ENCODE measurements around the gene C22orf39.

The C22orf39 gene

DNA sequence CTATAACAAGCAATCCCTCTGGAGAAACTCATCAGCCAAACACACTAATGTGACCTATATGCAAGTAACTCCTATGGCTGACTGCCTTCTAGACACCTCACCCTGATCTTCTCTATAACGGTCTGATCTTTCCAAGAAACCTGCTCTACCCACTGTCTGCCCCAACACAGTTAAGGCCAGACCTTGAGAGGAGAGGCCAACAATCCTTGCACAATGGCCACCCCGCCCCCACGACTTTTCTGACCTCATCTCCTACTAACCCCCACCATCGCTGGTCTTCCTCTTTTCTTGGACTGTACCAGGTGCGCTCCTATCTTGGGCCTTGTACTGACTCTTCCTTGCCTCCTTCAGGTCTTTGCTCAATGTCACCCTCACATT lies 28.4 kb downstream of the C22orf39 start:
- no peak overlapping the region for H3K4me3 ChIP-seq (ENCODE audit: low read depth, low read length)
- no peak for DNase-seq (ENCODE audit: low read depth)
- TF ChIP-seq, protein P1, sequence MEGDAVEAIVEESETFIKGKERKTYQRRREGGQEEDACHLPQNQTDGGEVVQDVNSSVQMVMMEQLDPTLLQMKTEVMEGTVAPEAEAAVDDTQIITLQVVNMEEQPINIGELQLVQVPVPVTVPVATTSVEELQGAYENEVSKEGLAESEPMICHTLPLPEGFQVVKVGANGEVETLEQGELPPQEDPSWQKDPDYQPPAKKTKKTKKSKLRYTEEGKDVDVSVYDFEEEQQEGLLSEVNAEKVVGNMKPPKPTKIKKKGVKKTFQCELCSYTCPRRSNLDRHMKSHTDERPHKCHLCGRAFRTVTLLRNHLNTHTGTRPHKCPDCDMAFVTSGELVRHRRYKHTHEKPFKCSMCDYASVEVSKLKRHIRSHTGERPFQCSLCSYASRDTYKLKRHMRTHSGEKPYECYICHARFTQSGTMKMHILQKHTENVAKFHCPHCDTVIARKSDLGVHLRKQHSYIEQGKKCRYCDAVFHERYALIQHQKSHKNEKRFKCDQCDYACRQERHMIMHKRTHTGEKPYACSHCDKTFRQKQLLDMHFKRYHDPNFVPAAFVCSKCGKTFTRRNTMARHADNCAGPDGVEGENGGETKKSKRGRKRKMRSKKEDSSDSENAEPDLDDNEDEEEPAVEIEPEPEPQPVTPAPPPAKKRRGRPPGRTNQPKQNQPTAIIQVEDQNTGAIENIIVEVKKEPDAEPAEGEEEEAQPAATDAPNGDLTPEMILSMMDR (IDR thresholded peaks at IDR 0.05; ENCODE audit: control insufficient read depth, extremely low read depth, insufficient read depth), result no peak

GRCh38 chr22:19412923-19413322 lies 34.6 kb downstream of the C22orf39 start:
- no peak for DNase-seq (ENCODE audit: low read depth)
- TF ChIP-seq, protein P1 (IDR thresholded peaks at IDR 0.05; ENCODE audit: control insufficient read depth, extremely low read depth, insufficient read depth), result no peak
- H3K4me3 ChIP-seq (ENCODE audit: low read depth, low read length), result no peak overlapping the region

- TF ChIP-seq, protein P1 (IDR thresholded peaks at IDR 0.05; ENCODE audit: control insufficient read depth, extremely low read depth, insufficient read depth), result no peak
- no peak overlapping the region for H3K4me3 ChIP-seq (ENCODE audit: low read depth, low read length)
- DNase-seq (ENCODE audit: low read depth), result no peak
These were observed 35.0 kb downstream of the C22orf39 start for GRCh38 chr22:19412478-19412877.

GRCh38 chr22:19411690-19412045 lies 35.8 kb downstream of the C22orf39 start:
- no peak overlapping the region for H3K4me3 ChIP-seq (ENCODE audit: low read depth, low read length)
- DNase-seq (ENCODE audit: low read depth), result no peak
- TF ChIP-seq, protein P1 (IDR thresholded peaks at IDR 0.05; ENCODE audit: control insufficient read depth, extremely low read depth, insufficient read depth), result no peak

GRCh38 chr22:19410941-19411689 lies 36.4 kb downstream of the C22orf39 start:
- TF ChIP-seq, protein P1 (IDR thresholded peaks at IDR 0.05; ENCODE audit: control insufficient read depth, extremely low read depth, insufficient read depth), result no peak
- H3K4me3 ChIP-seq (ENCODE audit: low read depth, low read length), result no peak overlapping the region
- no peak for DNase-seq (ENCODE audit: low read depth)

DNA sequence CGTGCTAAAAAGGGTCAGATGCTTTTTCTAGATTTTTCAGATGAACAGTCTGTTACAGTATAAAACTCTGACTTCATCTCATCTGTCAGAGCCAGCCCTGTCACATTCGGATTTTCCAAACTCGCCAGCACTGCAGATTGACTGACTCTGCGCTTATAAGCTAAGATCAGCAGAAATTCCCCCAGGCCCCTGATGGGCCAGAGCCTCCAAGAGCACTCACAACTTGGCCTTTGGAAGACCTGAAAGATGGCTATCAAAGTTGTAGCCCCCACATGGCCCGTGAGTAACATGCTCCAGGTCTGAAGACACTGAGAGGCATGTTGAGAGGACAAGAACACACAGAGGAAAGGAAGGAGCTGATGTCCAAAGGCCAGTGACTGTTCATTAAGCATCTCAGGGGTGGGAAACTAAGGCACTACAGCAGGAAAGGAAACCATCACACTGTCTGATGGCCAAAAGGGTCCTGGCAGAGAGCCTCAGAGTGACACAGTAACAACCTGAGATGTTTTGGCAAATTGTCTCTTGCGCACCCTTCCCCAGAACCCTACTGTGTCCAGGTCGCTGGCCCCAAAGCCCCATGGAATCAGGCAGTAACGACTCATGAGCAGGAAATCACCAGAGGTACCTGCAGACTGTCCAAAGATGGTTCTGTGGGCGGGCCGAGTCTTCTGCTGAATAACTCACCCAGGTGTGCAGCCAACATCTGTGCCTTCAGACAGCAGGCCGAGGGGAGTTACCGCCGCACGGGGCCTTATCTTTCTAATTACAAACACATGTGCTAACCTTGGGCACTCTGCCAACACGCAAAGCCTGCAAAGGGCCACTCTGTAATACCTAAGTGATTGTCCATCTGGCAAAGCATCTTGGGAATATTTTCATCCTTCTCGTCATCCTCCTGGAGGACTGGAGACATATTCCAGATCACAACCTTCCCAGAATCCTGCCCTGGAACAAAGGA lies 39.6 kb downstream of the C22orf39 start:
- DNase-seq (ENCODE audit: low read depth), result no peak
- no peak overlapping the region for H3K4me3 ChIP-seq (ENCODE audit: low read depth, low read length)
- TF ChIP-seq, protein P1 (IDR thresholded peaks at IDR 0.05; ENCODE audit: control insufficient read depth, extremely low read depth, insufficient read depth), result no peak
